WTC11 (cell line): Measurements from ENCODE around the gene PHKG2. TPM values are rescaled to one million over a fixed set of nuclear protein-coding genes. Genes with fewer than 3 reads are reported as not detected.

Experiments used
- ATAC-seq: fragments of 200-7000 bp; cut with Tn5 transposase; 2 replicates; pipeline ENCODE4 v1.10.0; 2021; ENCODE audit warnings: mild to moderate bottlenecking, moderate library complexity
- CTCF ChIA-PET: fragments of 300-600 bp; sonication (Branson Sonifier 250); formaldehyde crosslinking; loops from one replicate; lab custom pipeline; 2021; ENCODE audit warnings: antibody characterized with exemption; lab: Charles Lee
- POLR2A ChIA-PET: fragments of 350-600 bp; sonication (Branson Sonifier 250); formaldehyde crosslinking; loops from one replicate; lab custom pipeline; 2021; ENCODE audit warnings: antibody characterized with exemption; lab: Charles Lee
- DNase-seq: peaks from one replicate; pipeline ENCODE4 v3.0.0; 2021; ENCODE audit warnings: low spot score
- H3K27ac Mint-ChIP-seq: 2 replicates; pipeline ENCODE4 v1.8.0; 2021; ENCODE audit warnings: mixed read lengths
- H3K27me3 Mint-ChIP-seq: 2 replicates; pipeline ENCODE4 v1.8.0; 2021; ENCODE audit warnings: low read depth, mild to moderate bottlenecking, moderate library complexity, mixed read lengths
- H3K36me3 Mint-ChIP-seq: 2 replicates; pipeline ENCODE4 v1.8.0; 2021; ENCODE audit warnings: mixed read lengths
- H3K4me1 Mint-ChIP-seq: 2 replicates; pipeline ENCODE4 v1.8.0; 2022; ENCODE audit warnings: mixed read lengths
- H3K4me3 Mint-ChIP-seq: 2 replicates; pipeline ENCODE4 v1.8.0; 2021; ENCODE audit warnings: mild to moderate bottlenecking, moderate library complexity, mixed read lengths
- H3K9me3 Mint-ChIP-seq: 2 replicates; pipeline ENCODE4 v1.8.0; 2021; ENCODE audit warnings: mixed read lengths
- ARID4B ChIP-seq: sonication (generic); formaldehyde crosslinking; IDR thresholded peaks from 2 replicates; pipeline ENCODE4 v1.8.0; 2023; ENCODE audit warnings: missing genetic modification reagents, mild to moderate bottlenecking, borderline replicate concordance
- ATF2 ChIP-seq: sonication (generic); formaldehyde crosslinking; IDR thresholded peaks from 2 replicates; pipeline ENCODE4 v1.8.1; 2022; ENCODE audit warnings: low read depth, missing genetic modification reagents, borderline replicate concordance
- CREM ChIP-seq: sonication (generic); formaldehyde crosslinking; IDR thresholded peaks from 2 replicates; pipeline ENCODE4 v1.8.1; 2022; ENCODE audit warnings: mild to moderate bottlenecking, missing genetic modification reagents, moderate library complexity
- ETV6 ChIP-seq: sonication (generic); formaldehyde crosslinking; IDR thresholded peaks from 2 replicates; pipeline ENCODE4 v1.8.1; 2022; ENCODE audit warnings: mild to moderate bottlenecking, missing genetic modification reagents
- IRF2 ChIP-seq: sonication (generic); formaldehyde crosslinking; IDR thresholded peaks from 2 replicates; pipeline ENCODE4 v1.8.0; 2022; ENCODE audit warnings: low read depth, missing genetic modification reagents, borderline replicate concordance
- MYBL2 ChIP-seq: sonication (generic); formaldehyde crosslinking; IDR thresholded peaks from 2 replicates; pipeline ENCODE4 v1.8.1; 2023; ENCODE audit warnings: mild to moderate bottlenecking, moderate library complexity, missing genetic modification reagents
- NR1H2 ChIP-seq: sonication (generic); formaldehyde crosslinking; IDR thresholded peaks from 2 replicates; pipeline ENCODE4 v1.9.0; 2021; ENCODE audit warnings: mild to moderate bottlenecking, moderate library complexity, missing genetic modification reagents
- TEAD4 ChIP-seq: sonication (generic); formaldehyde crosslinking; IDR thresholded peaks from 2 replicates; pipeline ENCODE4 v1.8.0; 2022; ENCODE audit warnings: mild to moderate bottlenecking, missing genetic modification reagents
- ZBTB43 ChIP-seq: sonication (generic); formaldehyde crosslinking; IDR thresholded peaks from 2 replicates; pipeline ENCODE4 v1.8.1; 2023; ENCODE audit warnings: mild to moderate bottlenecking, missing genetic modification reagents
- ZNF138 ChIP-seq: sonication (generic); formaldehyde crosslinking; conservative IDR thresholded peaks from 2 replicates; pipeline ENCODE4 v1.8.1; 2022; ENCODE audit warnings: mild to moderate bottlenecking, moderate library complexity, missing genetic modification reagents
- ZNF317 ChIP-seq: sonication (generic); formaldehyde crosslinking; IDR thresholded peaks from 2 replicates; pipeline ENCODE4 v1.8.1; 2023; ENCODE audit warnings: low read depth, mild to moderate bottlenecking, moderate library complexity, missing genetic modification reagents, borderline replicate concordance
- ZNF532 ChIP-seq: fragments of 250-450 bp; sonication (Bioruptor Pico); IDR thresholded peaks from 2 replicates; pipeline ENCODE4 v1.9.0; 2021; ENCODE audit warnings: mild to moderate bottlenecking, borderline replicate concordance
- total RNA-seq: library from RNA; stranded (reverse); gene quantifications from 3 replicates; pipeline ENCODE4 v1.2.3, GENCODE V29; 2021

Gene PHKG2
- total RNA-seq, 1 experiment from 2014 or later: 50.5 TPM

- H3K27ac Mint-ChIP-seq: no peak overlapping the region
- CTCF ChIA-PET: interaction anchor here (1.0 kb wide), 1 partner anchor 96 kb away, joined by 3 read pairs; no protein-coding TSS in a partner anchor
These were observed 36.5 kb upstream of the PHKG2 start for GRCh38 chr16:30711712-30712111.

More at GRCh38 chr16:30711712-30712111, 36.5 kb upstream of the PHKG2 start:
- POLR2A ChIA-PET: interaction anchor here (1.3 kb wide), 1 partner anchor 36 kb away, joined by 4 read pairs; the partner anchor contains the start of gene PHKG2
- ATAC-seq (no peak), DNase-seq (no peak)
- peaks cover 81% of the 10 kb centered on the region for H3K36me3 Mint-ChIP-seq
- TF ChIP-seq CREM (CRISPR knock-in tag) (no peak), NR1H2 (CRISPR knock-in tag) (no peak), ARID4B (CRISPR knock-in tag) (no peak), IRF2 (CRISPR knock-in tag) (no peak), MYBL2 (CRISPR knock-in tag) (no peak), ZNF532 (no peak), ZNF138 (CRISPR knock-in tag) (no peak), TEAD4 (CRISPR knock-in tag) (no peak), ATF2 (CRISPR knock-in tag) (no peak), ZNF317 (no peak), ETV6 (CRISPR knock-in tag) (no peak), ZBTB43 (CRISPR knock-in tag) (no peak)
- H3K27me3 Mint-ChIP-seq: no peaks in the 10 kb centered on the region
- no peaks in the 10 kb centered on the region for H3K4me1 Mint-ChIP-seq
- H3K9me3 Mint-ChIP-seq: no peaks in the 10 kb centered on the region
- no peak overlapping the region for H3K4me3 Mint-ChIP-seq
